WI38 (cell line): ENCODE data around the gene SULF2.

Source experiments
- H3K4me3 ChIP-seq: 2 replicates; pipeline ENCODE4 v1.5.1; 2011; ENCODE audit warnings: low read depth, mild to moderate bottlenecking, control low read depth, low read length
- TF ChIP-seq, protein P1 (sequence below): IDR thresholded peaks from 2 replicates; pipeline ENCODE4 v1.5.1; 2012; ENCODE audit warnings: low read depth, mild to moderate bottlenecking, control low read depth, low read length

The SULF2 gene

GRCh38 chr20:47736570-47737152 is 48.6 kb downstream of the SULF2 start:
- TF ChIP-seq, protein P1, sequence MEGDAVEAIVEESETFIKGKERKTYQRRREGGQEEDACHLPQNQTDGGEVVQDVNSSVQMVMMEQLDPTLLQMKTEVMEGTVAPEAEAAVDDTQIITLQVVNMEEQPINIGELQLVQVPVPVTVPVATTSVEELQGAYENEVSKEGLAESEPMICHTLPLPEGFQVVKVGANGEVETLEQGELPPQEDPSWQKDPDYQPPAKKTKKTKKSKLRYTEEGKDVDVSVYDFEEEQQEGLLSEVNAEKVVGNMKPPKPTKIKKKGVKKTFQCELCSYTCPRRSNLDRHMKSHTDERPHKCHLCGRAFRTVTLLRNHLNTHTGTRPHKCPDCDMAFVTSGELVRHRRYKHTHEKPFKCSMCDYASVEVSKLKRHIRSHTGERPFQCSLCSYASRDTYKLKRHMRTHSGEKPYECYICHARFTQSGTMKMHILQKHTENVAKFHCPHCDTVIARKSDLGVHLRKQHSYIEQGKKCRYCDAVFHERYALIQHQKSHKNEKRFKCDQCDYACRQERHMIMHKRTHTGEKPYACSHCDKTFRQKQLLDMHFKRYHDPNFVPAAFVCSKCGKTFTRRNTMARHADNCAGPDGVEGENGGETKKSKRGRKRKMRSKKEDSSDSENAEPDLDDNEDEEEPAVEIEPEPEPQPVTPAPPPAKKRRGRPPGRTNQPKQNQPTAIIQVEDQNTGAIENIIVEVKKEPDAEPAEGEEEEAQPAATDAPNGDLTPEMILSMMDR: no peak
- H3K4me3 ChIP-seq: no peak overlapping the region

DNA sequence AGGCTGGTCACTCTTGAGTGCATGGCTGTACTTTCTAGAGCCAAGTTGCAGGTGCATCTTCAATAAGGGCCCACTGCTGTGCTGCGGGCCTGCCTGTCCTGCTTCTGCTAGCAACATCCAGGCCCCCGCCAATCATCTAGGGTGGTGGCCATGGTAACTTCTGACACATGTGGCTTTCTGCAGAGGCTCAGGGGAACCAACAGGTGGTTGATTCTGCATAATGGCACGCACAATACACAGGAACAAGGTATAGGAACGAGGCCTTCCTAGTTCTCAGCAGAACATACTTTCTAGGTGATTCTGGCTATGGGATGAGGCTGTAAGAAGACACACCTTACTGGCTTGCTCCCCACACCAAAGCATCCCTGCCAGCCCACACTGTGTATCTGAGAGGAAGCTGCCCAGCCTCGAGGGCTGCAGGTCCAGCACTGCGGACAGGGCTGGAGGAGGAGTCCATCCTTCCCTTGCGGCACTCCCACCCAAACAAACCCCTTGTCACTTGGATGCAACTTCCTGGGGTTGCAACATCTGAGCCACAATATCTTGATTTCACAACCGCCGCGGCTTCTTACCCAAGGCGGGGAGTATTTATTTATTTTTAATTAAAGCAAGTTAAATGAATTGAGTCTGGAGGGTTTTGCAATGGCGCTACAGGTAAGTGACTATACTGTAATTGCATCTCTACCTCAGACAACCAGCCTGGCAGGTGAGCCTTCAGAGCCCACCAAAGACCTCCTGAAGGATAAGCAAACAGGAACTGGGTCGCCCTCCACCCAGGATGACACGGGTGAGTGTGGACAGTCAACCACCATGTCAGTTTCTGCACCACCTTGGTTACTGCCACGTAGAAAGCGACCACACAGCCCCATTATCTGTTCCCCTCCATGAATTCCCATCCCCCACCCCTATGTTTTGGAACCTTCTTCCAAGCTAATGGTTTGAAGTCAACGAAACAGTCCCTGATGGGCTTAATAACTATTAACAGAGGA is 49.6 kb downstream of the SULF2 start:
- no peak overlapping the region for H3K4me3 ChIP-seq
- TF ChIP-seq, protein P1: no peak

DNA sequence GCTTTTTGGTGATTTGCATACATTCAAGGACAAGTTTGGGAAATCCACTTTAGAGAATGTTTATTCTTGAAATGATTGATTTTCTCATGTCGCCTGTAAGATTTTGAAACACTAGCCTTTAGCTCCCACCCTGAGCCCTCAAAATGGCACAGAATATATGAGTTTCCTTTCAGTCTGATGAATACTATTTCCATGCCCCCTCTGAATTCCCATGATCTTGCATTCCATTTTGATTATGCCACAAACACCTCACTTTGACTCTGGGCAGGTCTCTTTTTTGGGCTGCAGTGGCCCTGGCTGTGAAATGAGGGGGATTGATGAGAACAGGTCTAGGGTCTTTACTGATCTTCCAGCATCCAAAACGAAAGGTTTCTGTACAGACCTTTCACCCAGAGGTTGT is 50.4 kb downstream of the SULF2 start:
- no peak overlapping the region for H3K4me3 ChIP-seq
- TF ChIP-seq, protein P1: no peak

GRCh38 chr20:47733892-47734291 is 51.4 kb downstream of the SULF2 start:
- no peak overlapping the region for H3K4me3 ChIP-seq
- TF ChIP-seq, protein P1: no peak

DNA sequence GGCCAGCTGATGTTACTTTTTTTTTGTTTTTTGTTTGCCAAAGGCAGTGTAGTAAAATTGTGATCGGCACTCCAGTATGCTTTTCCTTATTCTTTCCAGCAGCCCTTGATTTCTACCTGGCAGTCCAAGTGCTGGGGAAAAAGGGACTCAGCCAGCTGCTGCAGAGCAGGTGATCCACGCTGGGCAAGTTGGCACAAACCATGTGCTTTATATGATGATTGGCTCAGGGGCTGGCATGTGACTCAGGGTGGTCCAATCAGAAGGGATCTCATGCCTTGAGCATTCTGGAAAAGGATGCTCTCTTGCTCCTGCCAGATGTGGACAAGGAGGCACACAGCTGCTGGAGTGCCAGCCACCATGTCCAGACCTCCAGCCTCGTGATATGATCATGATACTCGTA is 54.5 kb downstream of the SULF2 start:
- no peak overlapping the region for H3K4me3 ChIP-seq
- TF ChIP-seq, protein P1: no peak

- H3K4me3 ChIP-seq: no peak overlapping the region
- TF ChIP-seq, protein P1: no peak
These were observed 55.8 kb downstream of the SULF2 start for GRCh38 chr20:47729472-47729871.

DNA sequence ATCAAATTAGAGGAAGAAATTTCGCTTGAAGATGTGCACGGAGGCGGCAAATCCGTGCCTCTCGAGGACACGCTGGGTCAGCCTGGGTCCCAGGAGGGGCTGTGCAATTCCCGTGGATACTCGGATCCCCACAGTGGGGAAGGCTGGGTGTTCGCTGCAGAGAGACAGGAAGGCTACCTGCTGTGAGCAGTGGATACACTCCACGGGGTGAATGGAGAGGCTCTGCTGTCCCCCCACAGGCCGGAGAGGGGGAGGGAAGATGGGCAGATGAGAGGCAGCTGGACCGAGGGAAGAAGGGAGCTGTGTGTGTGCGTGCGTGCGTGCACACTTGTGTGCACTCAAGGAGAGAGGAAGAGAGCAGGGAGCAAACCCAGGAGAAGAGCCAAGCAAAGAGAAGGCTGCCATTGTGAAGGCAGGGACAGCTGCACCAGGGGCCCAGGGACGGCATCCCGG is 57.3 kb downstream of the SULF2 start:
- TF ChIP-seq, protein P1: no peak
- H3K4me3 ChIP-seq: no peak overlapping the region
